Neural progenitor cell (in vitro differentiated cells): ENCODE data around the gene VGLL2. TPM values are rescaled to one million over a fixed set of nuclear protein-coding genes. Genes with fewer than 3 reads are reported as not detected.
A peak's percentile ranks its signal among the peaks of the same experiment; 100 is the strongest.

ENCODE experiments used
- DNase-seq: peaks from one replicate; pipeline ENCODE4 v3.0.0-alpha.2; 2016; ENCODE audit warnings: low spot score
- H2AFZ ChIP-seq: fragments of 200-600 bp; sonication (generic); replicated peaks from 2 replicates; pipeline ENCODE4 v1.6.1; 2016; ENCODE audit warnings: antibody characterized with exemption
- H3F3A ChIP-seq: fragments of 200-600 bp; sonication (generic); 2 replicates; pipeline ENCODE4 v1.6.1; 2016; ENCODE audit warnings: antibody characterized with exemption, low read depth
- H3K27ac ChIP-seq: fragments of 200-600 bp; sonication (generic); 2 replicates; pipeline ENCODE4 v1.5.1; 2016; ENCODE audit warnings: mild to moderate bottlenecking
- H3K27me3 ChIP-seq: fragments of 200-600 bp; sonication (generic); 2 replicates; pipeline ENCODE4 v1.6.1; 2016; ENCODE audit warnings: mild to moderate bottlenecking, moderate library complexity
- H3K36me3 ChIP-seq: fragments of 200-600 bp; sonication (generic); 2 replicates; pipeline ENCODE4 v1.5.1; 2016
- H3K4me1 ChIP-seq: fragments of 200-600 bp; sonication (generic); 2 replicates; pipeline ENCODE4 v1.6.1; 2016; ENCODE audit warnings: mixed run types
- H3K4me2 ChIP-seq: fragments of 200-600 bp; sonication (generic); 2 replicates; pipeline ENCODE4 v1.6.1; 2016
- H3K4me3 ChIP-seq: fragments of 200-600 bp; sonication (generic); 2 replicates; pipeline ENCODE4 v1.5.1; 2016
- H3K79me2 ChIP-seq: fragments of 200-600 bp; sonication (generic); 2 replicates; pipeline ENCODE4 v1.6.1; 2016; ENCODE audit warnings: low read depth
- H3K9ac ChIP-seq: fragments of 200-600 bp; sonication (generic); 2 replicates; pipeline ENCODE4 v1.6.1; 2016
- H3K9me3 ChIP-seq: fragments of 200-600 bp; sonication (generic); 2 replicates; pipeline ENCODE4 v1.5.1; 2016; ENCODE audit warnings: low read depth
- H4K20me1 ChIP-seq: fragments of 200-600 bp; sonication (generic); 2 replicates; pipeline ENCODE4 v1.6.1; 2016; ENCODE audit warnings: low read depth
- H3K27ac Mint-ChIP-seq: 3 replicates; pipeline ENCODE4 v1.8.0; 2021; ENCODE audit warnings: mixed read lengths
- H3K27me3 Mint-ChIP-seq: 2 replicates; pipeline ENCODE4 v1.8.0; 2022; ENCODE audit warnings: low read depth, mild to moderate bottlenecking, inconsistent platforms, moderate library complexity, mixed read lengths; ENCODE audit not compliant: insufficient read depth
- H3K36me3 Mint-ChIP-seq: 3 replicates; pipeline ENCODE4 v1.8.0; 2021; ENCODE audit warnings: mixed read lengths
- H3K4me1 Mint-ChIP-seq: 3 replicates; pipeline ENCODE4 v1.8.0; 2021; ENCODE audit warnings: mixed read lengths
- H3K4me3 Mint-ChIP-seq: 3 replicates; pipeline ENCODE4 v1.8.0; 2021; ENCODE audit warnings: mild to moderate bottlenecking, moderate library complexity, mixed read lengths
- H3K9me3 Mint-ChIP-seq: 3 replicates; pipeline ENCODE4 v1.8.0; 2020; ENCODE audit warnings: mixed read lengths
- CTCF ChIP-seq: fragments of 200-600 bp; sonication (generic); IDR thresholded peaks from 2 replicates; pipeline ENCODE4 v1.5.1; 2017; ENCODE audit warnings: antibody characterized with exemption, mild to moderate bottlenecking
- EZH2 ChIP-seq: fragments of 200-600 bp; sonication (generic); IDR thresholded peaks from 2 replicates; pipeline ENCODE4 v1.6.1; 2017; ENCODE audit warnings: antibody characterized with exemption, mild to moderate bottlenecking, moderate library complexity
- EZH2phosphoT487 ChIP-seq: fragments of 200-600 bp; sonication (generic); IDR thresholded peaks from 2 replicates; pipeline ENCODE4 v1.6.1; 2017; ENCODE audit warnings: antibody characterized with exemption
- total RNA-seq: library from RNA; depleted of rRNA; stranded (reverse); fragments of >200 nt; gene quantifications from 2 replicates; pipeline ENCODE4 v1.2.3, GENCODE V29; 2015; ENCODE audit warnings: low replicate concordance

The VGLL2 gene
- total RNA-seq, 1 donor from 2014 or later = not detected

GRCh38 chr6:117269638-117270054, 4.3 kb downstream of the VGLL2 start:
- no peak overlapping the region for H2AFZ ChIP-seq
- H4K20me1 ChIP-seq = peaks cover 57% of the 10 kb centered on the region
- no peaks in the 10 kb centered on the region for H3K36me3 ChIP-seq
- TF ChIP-seq EZH2phosphoT487 = no peak
- peak; percentile 73 for TF ChIP-seq EZH2
- no peak for TF ChIP-seq CTCF
- Mint-ChIP-seq H3K9me3 (peaks cover 3% of the 10 kb centered on the region), H3K27me3 (peaks cover 84% of the 10 kb centered on the region), H3K36me3 (no peaks in the 10 kb centered on the region), H3K4me3 (peak overlapping the region; percentile 77), H3K27ac (no peak overlapping the region), H3K4me1 (peaks cover 13% of the 10 kb centered on the region)
- H3K4me2 ChIP-seq = peak overlapping the region; percentile 90
- H3K79me2 ChIP-seq = no peaks in the 10 kb centered on the region
- no peak for DNase-seq
- H3K27ac ChIP-seq = no peak overlapping the region
- peaks cover 15% of the 10 kb centered on the region for H3K4me1 ChIP-seq
- H3F3A ChIP-seq = peaks cover 23% of the 10 kb centered on the region
- peaks cover 100% of the 10 kb centered on the region for H3K27me3 ChIP-seq
- no peak overlapping the region for H3K9ac ChIP-seq
- no peaks in the 10 kb centered on the region for H3K9me3 ChIP-seq
- H3K4me3 ChIP-seq = peak overlapping the region; percentile 54

DNA sequence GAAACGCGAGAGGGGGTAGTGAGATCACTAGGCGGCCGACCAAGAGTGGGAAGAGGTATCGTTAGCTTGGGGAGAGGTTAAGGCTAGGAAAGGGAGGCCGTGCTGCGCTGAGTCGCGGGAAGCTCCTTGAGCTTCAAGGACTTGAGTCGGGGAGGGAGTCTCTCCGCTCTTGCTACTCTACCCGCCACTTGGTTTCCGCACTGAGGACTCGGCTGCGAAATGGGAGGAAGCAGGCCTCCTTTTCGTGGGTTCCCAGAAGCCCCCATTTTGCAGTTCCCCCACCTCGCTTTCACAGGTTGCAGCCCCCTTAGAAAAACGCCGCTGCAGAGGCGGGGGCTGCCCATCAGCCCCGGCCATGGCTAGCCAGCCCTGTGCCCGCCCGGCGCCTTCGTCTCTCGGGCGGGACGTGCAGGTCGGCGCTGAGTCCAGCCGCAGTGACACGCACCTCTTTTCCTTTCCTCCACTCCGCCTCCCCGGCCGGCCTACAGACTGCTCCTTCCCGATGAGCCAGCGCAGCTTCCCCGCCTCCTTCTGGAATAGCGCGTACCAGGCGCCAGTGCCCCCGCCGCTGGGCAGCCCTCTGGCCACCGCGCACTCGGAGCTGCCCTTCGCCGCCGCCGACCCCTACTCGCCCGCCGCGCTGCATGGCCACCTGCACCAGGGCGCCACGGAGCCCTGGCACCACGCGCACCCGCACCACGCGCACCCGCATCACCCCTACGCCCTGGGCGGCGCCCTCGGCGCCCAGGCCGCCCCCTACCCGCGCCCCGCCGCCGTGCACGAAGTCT, 4.9 kb downstream of the VGLL2 start:
- Histone ChIP-seq H3F3A (peaks cover 23% of the 10 kb centered on the region), H3K79me2 (no peaks in the 10 kb centered on the region), H4K20me1 (peaks cover 57% of the 10 kb centered on the region), H3K9ac (no peak overlapping the region), H3K27ac (no peak overlapping the region), H2AFZ (peak overlapping the region; percentile 74), H3K4me2 (peak overlapping the region; percentile 90), H3K36me3 (no peaks in the 10 kb centered on the region), H3K4me1 (peaks cover 15% of the 10 kb centered on the region), H3K9me3 (no peaks in the 10 kb centered on the region), H3K4me3 (peak overlapping the region; percentile 54), H3K27me3 (peaks cover 100% of the 10 kb centered on the region)
- DNase-seq = peak; percentile 75
- Mint-ChIP-seq H3K27me3 (peaks cover 84% of the 10 kb centered on the region), H3K4me3 (peak overlapping the region; percentile 77), H3K9me3 (peaks cover 3% of the 10 kb centered on the region), H3K4me1 (peaks cover 9% of the 10 kb centered on the region), H3K36me3 (no peaks in the 10 kb centered on the region), H3K27ac (no peak overlapping the region)
- TF ChIP-seq CTCF (peak; percentile 17), EZH2phosphoT487 (peak; percentile 93), EZH2 (peak; percentile 98)

GRCh38 chr6:117270843-117271507, 5.6 kb downstream of the VGLL2 start:
- Mint-ChIP-seq H3K9me3 (peaks cover 3% of the 10 kb centered on the region), H3K4me3 (peak overlapping the region; percentile 74), H3K4me1 (peaks cover 9% of the 10 kb centered on the region), H3K36me3 (no peaks in the 10 kb centered on the region), H3K27ac (no peak overlapping the region), H3K27me3 (peaks cover 83% of the 10 kb centered on the region)
- no peak overlapping the region for H3K27ac ChIP-seq
- peak overlapping the region; percentile 90 for H3K4me2 ChIP-seq
- peaks cover 100% of the 10 kb centered on the region for H3K27me3 ChIP-seq
- H4K20me1 ChIP-seq = peaks cover 56% of the 10 kb centered on the region
- H3K36me3 ChIP-seq = no peaks in the 10 kb centered on the region
- peak; percentile 68 for DNase-seq
- TF ChIP-seq CTCF (no peak), EZH2phosphoT487 (peak; percentile 72), EZH2 (peak; percentile 88)
- H3K9me3 ChIP-seq = no peaks in the 10 kb centered on the region
- peak overlapping the region; percentile 74 for H2AFZ ChIP-seq
- H3K9ac ChIP-seq = no peak overlapping the region
- no peaks in the 10 kb centered on the region for H3K79me2 ChIP-seq
- peaks cover 15% of the 10 kb centered on the region for H3K4me1 ChIP-seq
- H3K4me3 ChIP-seq = peak overlapping the region; percentile 54
- peaks cover 18% of the 10 kb centered on the region for H3F3A ChIP-seq
